IPS-18a (cell line): ENCODE measurements around the gene TBC1D30.

Experiments
- H3K27ac ChIP-seq: one replicate; pipeline ENCODE4 v1.5.1; 2013; ENCODE audit warnings: low read length
- H3K27me3 ChIP-seq: one replicate; pipeline ENCODE4 v1.6.1; 2013; ENCODE audit warnings: mild to moderate bottlenecking, low read length; ENCODE audit not compliant: control insufficient read depth, insufficient read depth
- H3K36me3 ChIP-seq: one replicate; pipeline ENCODE4 v1.6.1; 2013; ENCODE audit warnings: low read depth, low read length; ENCODE audit not compliant: control insufficient read depth
- H3K4me1 ChIP-seq: one replicate; pipeline ENCODE4 v1.6.1; 2013; ENCODE audit warnings: low read depth, low read length; ENCODE audit not compliant: control insufficient read depth
- H3K4me3 ChIP-seq: one replicate; pipeline ENCODE4 v1.5.1; 2013; ENCODE audit warnings: low read length
- H3K9ac ChIP-seq: one replicate; pipeline ENCODE4 v1.6.1; 2013; ENCODE audit warnings: mild to moderate bottlenecking, low read length, moderate library complexity
- H3K9me3 ChIP-seq: one replicate; pipeline ENCODE4 v1.6.1; 2013; ENCODE audit warnings: low read depth, low read length; ENCODE audit not compliant: control insufficient read depth

Gene TBC1D30

GRCh38 chr12:64895526-64895925 is 71.1 kb downstream of the TBC1D30 start:
- Histone ChIP-seq H3K27me3 (no peaks in the 10 kb centered on the region), H3K9ac (no peak overlapping the region), H3K36me3 (no peaks in the 10 kb centered on the region), H3K9me3 (no peaks in the 10 kb centered on the region), H3K27ac (no peak overlapping the region), H3K4me3 (no peak overlapping the region), H3K4me1 (peaks cover 3% of the 10 kb centered on the region)

- Histone ChIP-seq H3K9ac (no peak overlapping the region), H3K27ac (no peak overlapping the region), H3K9me3 (no peaks in the 10 kb centered on the region), H3K4me1 (no peaks in the 10 kb centered on the region), H3K4me3 (no peak overlapping the region), H3K27me3 (no peaks in the 10 kb centered on the region), H3K36me3 (no peaks in the 10 kb centered on the region)
These were observed 76.1 kb downstream of the TBC1D30 start for GRCh38 chr12:64900540-64900939.

- H3K9ac ChIP-seq, result no peak overlapping the region
- no peaks in the 10 kb centered on the region for H3K4me1 ChIP-seq
- H3K27ac ChIP-seq, result no peak overlapping the region
- no peaks in the 10 kb centered on the region for H3K36me3 ChIP-seq
- H3K27me3 ChIP-seq, result no peaks in the 10 kb centered on the region
- H3K9me3 ChIP-seq, result no peaks in the 10 kb centered on the region
- no peak overlapping the region for H3K4me3 ChIP-seq
These were observed 79.2 kb downstream of the TBC1D30 start for GRCh38 chr12:64903479-64904152.

- Histone ChIP-seq H3K36me3 (no peaks in the 10 kb centered on the region), H3K4me3 (no peak overlapping the region), H3K27ac (no peak overlapping the region), H3K9me3 (no peaks in the 10 kb centered on the region), H3K9ac (no peak overlapping the region), H3K27me3 (no peaks in the 10 kb centered on the region), H3K4me1 (no peaks in the 10 kb centered on the region)
These were observed 82.7 kb downstream of the TBC1D30 start for GRCh38 chr12:64907097-64907496.

- Histone ChIP-seq H3K9ac (no peak overlapping the region), H3K4me3 (no peak overlapping the region), H3K27me3 (no peaks in the 10 kb centered on the region), H3K9me3 (no peaks in the 10 kb centered on the region), H3K4me1 (no peaks in the 10 kb centered on the region), H3K27ac (no peak overlapping the region), H3K36me3 (no peaks in the 10 kb centered on the region)
These were observed 84.7 kb downstream of the TBC1D30 start for GRCh38 chr12:64909124-64909523.

GRCh38 chr12:64911081-64911480 is 86.6 kb downstream of the TBC1D30 start:
- H3K9ac ChIP-seq, result no peak overlapping the region
- no peaks in the 10 kb centered on the region for H3K4me1 ChIP-seq
- no peak overlapping the region for H3K4me3 ChIP-seq
- H3K36me3 ChIP-seq, result no peaks in the 10 kb centered on the region
- H3K27ac ChIP-seq, result no peak overlapping the region
- no peaks in the 10 kb centered on the region for H3K27me3 ChIP-seq
- H3K9me3 ChIP-seq, result no peaks in the 10 kb centered on the region

- Histone ChIP-seq H3K9ac (no peak overlapping the region), H3K9me3 (no peaks in the 10 kb centered on the region), H3K27me3 (no peaks in the 10 kb centered on the region), H3K36me3 (no peaks in the 10 kb centered on the region), H3K27ac (no peak overlapping the region), H3K4me3 (no peak overlapping the region), H3K4me1 (no peaks in the 10 kb centered on the region)
These were observed 87.5 kb downstream of the TBC1D30 start for GRCh38 chr12:64911912-64912311.

GRCh38 chr12:64912516-64913255 is 88.2 kb downstream of the TBC1D30 start:
- no peaks in the 10 kb centered on the region for H3K36me3 ChIP-seq
- H3K4me1 ChIP-seq, result no peaks in the 10 kb centered on the region
- no peaks in the 10 kb centered on the region for H3K27me3 ChIP-seq
- no peak overlapping the region for H3K27ac ChIP-seq
- no peaks in the 10 kb centered on the region for H3K9me3 ChIP-seq
- H3K9ac ChIP-seq, result no peak overlapping the region
- H3K4me3 ChIP-seq, result no peak overlapping the region

- Histone ChIP-seq H3K27me3 (no peaks in the 10 kb centered on the region), H3K36me3 (no peaks in the 10 kb centered on the region), H3K9me3 (no peaks in the 10 kb centered on the region), H3K4me1 (no peaks in the 10 kb centered on the region), H3K27ac (no peak overlapping the region), H3K9ac (no peak overlapping the region), H3K4me3 (no peak overlapping the region)
These were observed 90.8 kb downstream of the TBC1D30 start for GRCh38 chr12:64915242-64915641.

- Histone ChIP-seq H3K27me3 (no peaks in the 10 kb centered on the region), H3K4me1 (no peaks in the 10 kb centered on the region), H3K4me3 (no peak overlapping the region), H3K9me3 (no peaks in the 10 kb centered on the region), H3K36me3 (no peaks in the 10 kb centered on the region), H3K27ac (no peak overlapping the region), H3K9ac (no peak overlapping the region)
These were observed 92.2 kb downstream of the TBC1D30 start for GRCh38 chr12:64916411-64917261.

GRCh38 chr12:64918344-64918743 is 93.9 kb downstream of the TBC1D30 start:
- H3K4me3 ChIP-seq, result no peak overlapping the region
- no peak overlapping the region for H3K27ac ChIP-seq
- peaks cover 3% of the 10 kb centered on the region for H3K4me1 ChIP-seq
- H3K9me3 ChIP-seq, result no peaks in the 10 kb centered on the region
- no peaks in the 10 kb centered on the region for H3K27me3 ChIP-seq
- H3K36me3 ChIP-seq, result no peaks in the 10 kb centered on the region
- no peak overlapping the region for H3K9ac ChIP-seq
